AG08396 (cell line): ENCODE measurements around the gene C14orf119.

Experiments
- DNase-seq: peaks from one replicate; pipeline ENCODE4 v3.0.0; 2012; ENCODE audit warnings: low spot score, mixed read lengths

C14orf119 gene

DNA sequence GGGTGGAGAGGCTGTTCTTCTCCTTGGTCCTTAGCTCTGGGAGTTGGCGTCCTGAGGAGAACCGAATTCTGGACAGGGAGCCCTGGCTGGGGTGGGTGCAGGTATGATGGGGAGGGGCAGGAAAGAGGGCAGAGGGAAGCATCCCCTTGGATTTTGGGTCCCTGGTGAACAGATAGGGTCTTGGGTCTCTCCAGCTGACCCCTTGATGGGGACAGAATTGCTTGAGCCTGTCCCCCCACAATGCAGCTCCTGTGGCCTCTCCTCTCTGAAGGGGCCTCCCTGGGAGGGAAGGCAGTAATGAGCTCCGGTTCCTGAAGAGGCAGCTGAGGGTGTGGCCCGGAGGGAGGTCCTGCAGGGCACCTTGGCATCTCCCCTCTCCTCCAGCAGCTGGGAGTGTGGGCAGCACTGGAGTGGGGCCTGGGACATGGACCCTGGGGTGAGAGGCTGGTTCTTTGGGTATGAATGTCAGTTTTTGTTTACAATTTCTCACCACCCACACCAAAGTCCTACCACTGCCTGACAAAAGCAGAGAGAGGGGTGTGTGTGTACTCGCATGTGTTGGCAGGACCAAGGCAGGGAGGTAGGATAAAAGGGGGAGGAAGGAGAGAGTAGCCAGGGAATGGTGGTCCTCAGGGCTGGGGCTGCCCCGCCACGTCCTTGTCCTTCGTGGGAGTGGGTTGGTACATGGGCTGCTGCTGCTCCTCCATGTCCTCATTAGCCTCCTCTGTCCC lies 31.4 kb downstream of the C14orf119 start:
- DNase-seq: no peak

DNA sequence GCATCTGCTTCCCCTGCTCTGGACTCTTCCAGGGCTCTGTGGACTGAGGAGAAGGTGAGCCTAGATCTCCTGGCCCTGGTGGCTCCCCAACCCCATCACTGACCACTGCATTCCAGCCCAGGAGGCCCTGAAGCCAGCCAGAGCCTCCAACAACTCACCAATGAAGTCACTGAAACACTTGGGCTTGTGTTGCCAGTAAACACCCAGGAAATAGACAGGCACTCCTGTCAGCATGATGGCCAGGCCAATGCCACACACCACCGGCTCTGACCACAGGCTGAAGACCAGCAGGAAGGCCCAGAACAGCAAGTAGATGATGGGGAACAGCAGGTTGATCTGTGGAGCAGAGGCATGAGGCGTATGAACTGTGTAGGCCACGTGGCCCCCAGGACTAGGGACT lies 32.6 kb downstream of the C14orf119 start:
- DNase-seq: no peak

DNA sequence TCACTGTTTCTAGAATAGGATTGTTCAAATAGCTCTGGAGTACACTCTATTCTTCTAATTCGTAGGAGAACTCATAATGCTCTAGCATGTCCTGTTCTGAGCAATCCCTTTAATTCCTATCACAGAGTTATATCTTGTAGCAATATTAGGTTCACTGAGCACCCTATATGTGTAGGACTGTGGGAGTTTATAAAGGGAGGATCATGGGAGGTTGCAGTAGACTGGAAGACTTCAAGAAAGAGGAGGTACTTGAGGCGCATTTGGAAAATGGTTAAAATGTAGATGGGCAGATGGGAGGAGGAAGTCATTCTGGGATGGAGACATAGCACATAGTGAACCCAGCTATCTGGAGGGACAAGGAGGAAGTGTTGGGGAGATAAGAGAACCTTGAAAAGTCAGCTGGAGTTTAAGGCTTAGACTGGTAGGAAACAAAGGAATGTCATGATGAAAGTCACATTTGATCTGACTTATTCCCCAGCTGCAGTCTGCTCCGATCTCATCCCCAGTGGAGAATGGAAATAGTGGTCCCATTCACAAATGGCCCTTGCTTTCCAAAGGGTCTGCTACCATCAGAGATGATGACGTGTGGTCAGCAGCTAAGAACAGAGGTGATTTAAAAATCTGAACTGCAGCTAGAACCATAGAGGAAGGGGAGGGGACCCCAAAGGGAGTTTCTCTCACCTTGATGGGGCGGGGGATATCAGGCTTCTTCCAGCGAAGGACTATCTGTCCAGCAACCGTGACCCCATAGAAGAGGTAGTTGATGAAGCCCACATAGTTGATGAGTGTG lies 33.9 kb downstream of the C14orf119 start:
- DNase-seq: no peak

DNA sequence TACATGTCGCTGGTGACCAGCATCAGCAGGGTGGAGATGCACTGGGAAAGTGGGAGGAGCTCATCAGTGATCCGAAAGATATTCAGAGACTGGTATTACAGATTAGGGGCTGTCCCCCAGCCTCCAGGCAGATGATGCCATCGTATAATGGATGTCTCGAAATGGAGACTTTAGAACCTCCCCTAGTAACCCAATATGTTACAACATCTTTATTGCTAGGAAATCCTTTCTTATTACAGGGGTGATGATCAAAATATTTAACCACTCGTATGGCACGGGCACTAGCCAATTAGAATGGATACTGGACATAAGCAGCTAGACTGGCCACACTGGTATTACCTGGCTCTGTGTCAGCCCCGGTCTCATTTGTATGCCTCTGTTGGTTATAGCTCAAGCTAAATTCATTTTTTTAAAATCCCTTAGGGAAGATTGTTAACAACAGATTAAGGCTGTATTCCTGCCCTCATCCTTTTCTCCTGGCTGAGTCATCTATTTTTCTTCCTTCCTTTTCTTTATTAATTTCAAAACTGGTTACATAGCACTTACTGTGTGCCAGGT lies 34.5 kb downstream of the C14orf119 start:
- no peak for DNase-seq

DNA sequence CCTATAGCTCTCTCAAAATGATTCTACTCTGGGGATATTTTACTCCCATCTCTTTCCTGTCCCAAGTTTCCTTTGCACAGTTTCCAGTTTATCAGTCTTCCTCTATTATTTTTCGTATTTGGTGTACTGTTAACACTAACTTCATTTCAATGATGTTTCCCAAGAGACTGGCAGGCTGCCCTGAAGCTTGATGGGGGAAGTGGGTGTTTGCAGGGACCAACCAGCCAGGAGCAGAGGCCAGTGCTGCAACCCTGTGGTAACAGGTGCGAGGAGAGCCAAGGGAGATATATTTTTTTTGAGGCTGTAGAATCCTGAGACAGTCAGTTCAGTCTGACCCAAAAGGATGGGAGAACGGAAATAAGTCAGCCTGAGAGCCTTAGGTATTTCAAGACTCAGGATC lies 35.6 kb downstream of the C14orf119 start:
- DNase-seq: no peak

DNA sequence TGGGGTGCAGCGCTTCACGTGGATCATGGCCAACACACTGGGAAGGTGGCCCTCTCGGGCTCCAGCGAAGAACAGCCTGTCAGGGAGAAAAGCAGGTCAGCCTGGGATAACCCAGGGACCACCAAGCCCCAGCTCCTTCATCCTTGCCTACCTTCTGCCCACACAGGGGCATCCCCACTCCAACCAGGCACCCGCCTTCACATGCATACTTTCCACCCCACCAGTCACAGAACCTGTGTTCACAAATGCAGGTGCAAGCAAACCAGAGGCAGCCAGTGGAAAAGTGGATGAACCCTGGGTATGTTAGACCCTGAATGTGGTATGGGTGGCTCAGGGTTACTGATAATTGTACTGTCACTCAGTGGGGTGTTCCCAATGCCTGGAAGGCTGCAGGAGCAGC lies 36.2 kb downstream of the C14orf119 start:
- DNase-seq: no peak

DNA sequence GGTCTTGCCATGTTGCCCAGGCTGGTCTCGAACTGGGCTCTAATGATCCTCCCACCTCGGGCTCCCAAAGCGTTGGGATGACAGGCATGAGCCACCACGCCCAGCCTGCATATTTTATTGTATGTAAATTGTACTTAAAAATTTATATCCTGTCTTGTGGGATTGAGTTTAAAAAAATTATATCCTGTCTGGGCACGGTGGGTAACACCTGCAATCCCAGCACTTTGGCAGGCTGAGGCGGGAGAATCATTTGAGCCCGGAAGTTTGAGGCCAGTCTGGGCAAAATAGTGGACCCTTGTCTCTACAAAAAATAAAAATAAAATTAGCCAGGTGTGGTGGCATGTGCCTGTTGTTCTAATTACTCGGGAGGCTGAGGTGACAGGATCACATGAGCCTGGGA lies 37.7 kb downstream of the C14orf119 start:
- DNase-seq: no peak

DNA sequence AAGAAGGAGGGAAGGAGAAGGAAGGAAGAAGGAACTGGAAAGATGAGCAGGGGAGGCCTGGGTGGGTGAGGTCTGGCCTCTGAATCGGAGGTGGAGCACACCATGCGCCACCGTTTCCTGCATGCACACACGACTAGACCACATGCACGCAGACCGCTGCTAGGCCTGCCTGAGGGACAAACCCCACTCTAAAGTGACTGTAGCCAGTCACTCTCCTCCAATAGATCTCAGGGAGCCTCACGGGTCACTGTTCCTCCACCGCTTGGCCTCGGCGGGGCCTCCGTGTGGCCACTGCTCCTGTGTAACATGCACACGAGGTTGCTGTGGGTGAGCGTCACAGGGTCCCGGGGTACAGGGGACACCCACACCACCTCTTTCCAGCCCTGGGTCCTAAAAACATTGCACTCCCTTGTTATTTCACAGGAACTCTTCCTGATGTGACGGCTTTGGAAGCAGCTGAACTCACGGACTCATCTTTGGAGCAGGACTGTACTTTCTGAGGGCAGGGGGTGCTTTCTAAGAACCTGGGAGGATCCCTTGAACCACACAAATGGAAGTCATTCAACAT lies 41.3 kb downstream of the C14orf119 start:
- DNase-seq: no peak

DNA sequence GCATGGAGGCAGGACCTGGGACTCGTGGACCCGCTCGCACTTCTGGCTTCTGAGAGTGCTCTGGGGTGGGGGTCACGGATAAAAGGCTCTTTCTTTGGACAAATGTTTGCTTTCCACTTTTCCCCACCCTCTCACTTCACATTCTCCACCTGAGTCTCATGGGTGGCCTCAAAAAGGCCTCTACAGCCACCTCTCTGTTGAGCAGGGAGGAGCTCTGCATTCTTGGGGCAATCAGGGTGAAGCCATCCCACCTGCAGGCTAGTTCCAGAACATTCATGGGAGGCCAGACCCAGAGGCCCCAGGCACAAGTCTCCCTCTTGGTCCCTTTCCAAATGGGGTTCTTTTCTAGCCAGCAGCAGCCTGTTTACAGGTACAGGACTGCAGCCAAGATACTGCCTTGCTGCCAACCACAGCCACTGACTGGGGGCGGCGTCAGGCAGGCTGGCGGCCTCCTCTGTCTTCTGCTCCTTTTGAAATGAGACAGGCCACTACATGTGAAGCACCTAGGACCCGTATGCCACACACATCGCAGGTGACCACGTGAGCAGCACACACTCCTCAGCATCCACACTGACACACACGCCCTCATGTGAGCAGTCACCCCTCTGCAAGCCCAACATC lies 42.0 kb downstream of the C14orf119 start:
- DNase-seq: no peak

DNA sequence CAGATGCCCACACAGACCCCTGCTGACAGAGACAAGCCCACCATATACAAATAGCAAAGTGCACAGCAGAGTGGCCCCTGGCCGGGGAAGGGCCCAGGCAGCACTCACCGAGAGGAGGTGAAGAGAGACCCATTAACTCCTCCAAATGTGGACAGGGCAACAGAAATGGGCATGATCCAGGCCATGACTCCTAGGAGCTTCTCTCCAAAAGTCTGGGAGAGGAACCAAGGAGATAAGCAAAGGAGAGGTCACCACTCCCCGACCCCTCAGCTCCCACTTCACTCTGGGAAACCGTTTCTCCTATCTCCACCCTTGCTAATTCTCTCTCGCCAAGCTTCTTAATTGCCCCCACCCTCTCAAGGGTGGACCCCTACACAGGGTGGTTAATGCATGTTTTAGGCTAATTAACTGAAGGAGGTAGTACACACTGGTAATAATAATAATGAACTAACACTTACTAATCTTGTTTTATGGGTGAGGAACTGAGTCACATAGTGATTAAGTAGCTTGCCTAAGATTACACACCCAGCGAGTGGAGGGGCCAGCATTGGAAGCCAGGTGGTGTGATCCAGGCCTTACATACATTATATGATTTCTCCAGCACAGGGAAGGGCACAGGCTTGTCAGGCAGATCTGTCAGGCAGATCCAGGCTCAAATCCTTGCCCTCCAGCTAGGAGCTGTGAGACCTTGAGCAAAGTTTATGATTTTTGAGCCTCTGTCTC lies 42.7 kb downstream of the C14orf119 start:
- no peak for DNase-seq

DNA sequence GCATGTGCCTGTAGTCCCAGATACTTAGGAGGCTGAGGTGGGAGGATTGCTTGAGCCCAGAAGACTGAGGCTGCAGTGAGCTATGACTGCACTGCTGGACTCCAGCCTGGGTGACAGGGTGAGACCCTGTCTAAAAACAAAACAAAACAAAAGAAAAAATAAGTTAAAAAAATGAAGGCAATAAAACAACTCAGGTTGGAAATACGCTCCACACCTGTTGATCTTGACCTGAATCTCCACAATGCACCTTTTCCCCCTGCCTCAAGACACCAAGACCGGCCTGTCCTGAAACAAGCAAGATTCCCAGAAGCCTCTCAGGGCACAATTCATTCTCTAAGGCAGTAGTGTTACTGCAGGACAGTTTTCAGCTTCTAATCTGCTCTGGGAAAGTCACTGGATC lies 44.6 kb downstream of the C14orf119 start:
- no peak for DNase-seq

DNA sequence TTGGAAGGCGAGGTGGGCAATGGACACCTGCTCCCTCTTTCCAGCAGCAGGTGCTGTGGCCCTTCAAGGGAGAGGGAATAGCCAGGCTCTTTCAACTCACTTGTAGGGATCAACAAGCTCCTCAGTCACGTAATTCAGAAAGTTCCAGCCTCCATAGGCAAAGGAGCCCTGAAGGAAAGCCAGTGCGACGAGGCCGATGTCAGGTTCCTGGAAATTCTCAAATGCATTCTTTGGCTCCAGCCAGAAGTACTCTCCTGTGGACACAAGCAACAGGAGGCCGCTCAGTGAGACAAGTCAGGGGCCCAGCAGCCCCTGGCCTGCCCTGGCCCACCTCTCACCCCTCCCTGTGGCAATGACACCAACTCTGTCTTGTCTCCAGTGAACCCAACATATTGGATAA lies 45.1 kb downstream of the C14orf119 start:
- DNase-seq: no peak

DNA sequence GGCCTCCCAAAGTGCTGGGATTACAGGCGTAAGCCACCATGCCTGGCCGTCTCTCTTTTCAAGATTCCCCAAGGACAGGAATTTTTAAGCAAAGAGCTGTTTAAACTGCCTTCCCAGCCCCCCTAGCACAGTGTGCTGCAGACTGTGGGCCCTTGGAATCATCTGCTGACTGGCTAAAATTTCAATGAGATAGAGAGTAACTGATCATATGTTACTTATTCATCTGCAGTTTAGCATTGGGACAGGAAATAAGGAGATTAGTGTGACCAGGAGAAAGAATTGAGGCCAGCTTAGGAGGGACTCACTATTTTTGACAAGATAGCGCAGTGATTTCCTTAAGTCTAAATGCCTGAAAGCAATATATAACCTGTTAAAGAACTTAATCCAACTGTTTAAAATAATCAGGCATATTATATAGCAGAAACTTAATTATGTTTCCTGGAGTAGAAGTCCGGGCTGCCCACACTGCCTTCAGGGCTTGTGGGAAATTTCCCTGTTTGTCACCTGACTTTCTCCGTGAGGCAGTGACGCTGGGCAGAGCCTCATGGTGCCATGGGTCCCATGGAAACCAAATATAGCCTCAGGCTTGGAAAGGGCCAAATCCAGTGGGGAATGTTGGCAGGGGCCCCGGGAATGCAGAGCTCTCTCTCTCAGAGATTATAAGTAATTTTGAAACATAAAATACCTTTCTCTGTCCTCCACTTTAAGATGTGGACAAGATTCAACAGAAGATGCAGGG lies 46.6 kb downstream of the C14orf119 start:
- peak; percentile 65 for DNase-seq

DNA sequence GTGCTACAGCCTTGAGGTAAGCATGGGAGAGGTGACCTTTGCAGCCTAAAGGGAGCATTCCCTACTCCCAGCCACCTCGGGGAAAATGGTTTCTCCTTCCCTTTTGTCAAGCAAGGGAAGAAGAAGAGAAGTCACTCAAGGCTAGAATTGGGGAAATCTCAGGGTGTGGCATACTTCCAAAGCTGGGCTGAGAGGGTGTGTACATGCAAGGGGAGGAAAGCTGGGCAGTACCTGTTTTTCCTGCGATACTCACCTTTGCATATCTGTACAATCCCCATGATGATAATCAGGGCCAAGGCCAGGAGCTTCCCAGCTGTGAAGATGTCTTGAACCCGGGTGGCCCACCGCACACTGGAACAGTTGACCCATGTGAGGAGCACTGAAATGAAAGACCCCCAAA lies 47.5 kb downstream of the C14orf119 start:
- DNase-seq: no peak

DNA sequence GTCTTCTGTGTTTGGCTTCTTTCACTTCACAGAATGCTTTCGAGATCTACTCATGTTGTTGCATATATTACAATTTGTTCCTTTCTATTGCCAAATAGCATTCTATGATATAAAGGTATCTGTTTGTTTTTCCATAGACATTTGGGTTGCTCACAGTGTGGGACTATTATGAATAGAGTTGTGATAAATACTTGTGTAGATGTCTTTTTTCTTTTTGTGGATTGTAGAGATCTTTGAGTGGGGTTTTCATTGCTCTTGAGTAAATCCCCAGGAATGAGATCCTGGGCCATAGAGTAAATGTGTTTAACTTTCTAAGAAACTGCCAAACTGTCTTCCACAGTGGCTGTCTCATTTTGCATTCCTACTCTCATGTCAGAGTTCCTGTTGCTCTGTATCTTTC lies 48.6 kb downstream of the C14orf119 start:
- DNase-seq: no peak

DNA sequence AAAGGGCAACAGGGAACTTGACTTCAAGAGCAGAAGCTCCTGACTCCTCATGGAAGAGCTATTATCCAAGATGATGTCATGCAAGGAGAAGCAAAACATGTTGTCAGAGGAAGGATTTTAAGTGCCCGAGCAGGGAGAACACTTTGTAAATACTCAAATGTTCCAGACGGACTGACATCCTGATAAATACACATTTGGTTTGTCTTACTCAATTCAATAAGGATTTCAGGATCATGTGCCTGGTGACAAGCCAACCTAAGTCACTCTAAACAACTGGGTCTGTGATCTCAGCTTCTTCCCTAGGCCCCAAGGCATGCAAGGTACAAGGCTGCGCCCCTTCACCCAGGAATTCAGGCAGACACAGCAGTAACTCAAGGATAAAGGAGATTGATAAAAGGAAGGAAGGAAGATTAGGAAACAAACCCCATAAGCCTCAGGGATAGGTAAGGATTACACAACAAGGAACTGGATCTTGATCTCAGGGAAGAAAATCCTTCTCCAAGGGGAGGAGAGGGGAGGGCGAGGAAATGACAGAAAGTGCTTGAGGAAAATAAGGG lies 50.6 kb downstream of the C14orf119 start:
- DNase-seq: no peak

DNA sequence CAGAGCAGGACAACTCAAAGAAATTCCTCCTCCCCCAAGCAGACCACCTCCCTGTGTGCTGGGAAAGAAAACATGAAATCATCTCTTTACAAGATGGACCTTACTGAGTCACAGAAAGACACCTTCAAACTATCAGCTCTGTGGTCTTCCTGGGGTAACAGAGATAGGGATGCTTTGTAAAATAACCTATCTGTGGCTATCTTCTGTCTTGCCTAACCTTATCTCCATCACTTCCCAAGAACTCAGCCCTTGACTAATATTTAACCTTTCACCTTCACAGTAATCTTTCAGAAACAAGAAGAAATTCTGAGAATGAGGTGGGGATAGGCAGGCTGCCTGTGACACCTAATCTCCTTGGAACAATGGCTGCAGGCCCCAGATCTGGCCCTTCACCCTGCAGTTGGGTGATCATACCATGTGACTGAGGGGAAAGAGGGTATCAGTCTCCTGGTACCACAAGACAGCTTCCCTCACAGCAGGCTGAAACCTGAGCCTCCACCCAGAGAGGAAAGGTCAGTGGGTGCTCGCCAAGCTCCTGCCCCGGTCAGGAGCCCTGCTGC lies 51.1 kb downstream of the C14orf119 start:
- DNase-seq: no peak

DNA sequence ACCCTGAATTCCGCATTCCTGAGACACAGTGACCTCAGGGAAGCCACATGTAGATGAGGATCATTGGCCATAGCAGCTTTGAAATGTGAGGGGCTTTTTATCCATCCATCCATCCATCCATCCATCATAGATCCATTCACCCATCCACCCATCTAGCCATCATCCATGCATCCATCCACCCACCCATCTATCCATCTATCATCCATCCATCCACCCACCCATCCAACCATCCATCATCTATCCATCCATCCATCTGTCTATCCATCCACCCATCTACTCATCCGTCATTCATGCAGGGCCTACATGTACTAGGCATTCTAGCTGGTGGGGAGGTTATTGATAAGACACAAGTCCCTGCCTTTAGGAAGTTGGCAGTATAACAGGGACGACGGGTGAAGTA lies 51.7 kb downstream of the C14orf119 start:
- DNase-seq: no peak

DNA sequence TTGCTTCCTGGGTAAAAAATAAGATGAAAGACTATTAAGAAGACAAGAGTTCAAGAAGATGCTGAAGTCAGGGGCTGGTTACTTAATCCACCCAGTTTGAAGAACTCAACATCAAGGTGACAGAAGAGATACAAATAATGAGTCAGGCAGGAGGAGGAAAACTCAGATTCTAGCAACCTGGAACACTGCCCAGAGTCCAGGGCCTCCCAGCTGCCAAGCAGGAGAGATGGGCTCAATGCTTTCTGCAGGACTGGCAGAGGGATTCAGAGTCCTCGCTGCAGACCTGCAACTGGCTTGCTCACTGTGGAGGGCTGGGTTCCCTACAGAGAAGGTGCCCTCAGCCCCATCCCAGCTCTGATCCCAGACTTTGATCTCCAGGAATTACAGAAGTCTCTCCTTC lies 52.4 kb downstream of the C14orf119 start:
- DNase-seq: no peak

DNA sequence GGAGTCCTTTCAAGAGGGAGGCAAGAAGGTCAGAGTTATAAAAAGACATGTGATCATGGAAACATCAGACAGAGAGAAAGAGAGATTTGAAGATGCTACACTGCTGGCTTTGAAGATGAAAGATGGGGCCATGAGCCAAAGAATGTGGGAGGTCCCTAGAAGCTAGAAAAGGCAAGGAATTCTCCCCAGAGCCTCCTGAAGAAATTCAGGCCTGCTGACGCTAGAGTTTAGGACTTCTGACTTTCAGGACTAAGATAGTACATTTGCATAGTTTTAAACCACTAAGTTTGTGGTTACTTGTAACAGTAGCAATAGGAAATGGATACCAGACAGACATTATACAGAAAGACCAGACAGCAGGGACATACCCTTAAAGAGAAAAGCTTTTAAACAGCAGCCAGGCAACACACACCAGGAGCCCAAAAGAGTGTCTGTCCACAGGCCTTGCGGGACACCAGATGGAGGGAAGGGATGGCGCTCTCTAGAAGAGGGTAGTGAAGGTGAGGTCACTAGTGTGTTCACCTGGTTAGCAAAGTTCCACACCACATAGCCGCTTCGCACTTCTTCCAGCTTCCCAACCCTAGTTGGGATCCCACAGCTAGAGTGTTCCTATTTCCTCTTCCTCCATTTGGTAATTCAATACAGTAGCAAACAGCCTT lies 53.4 kb downstream of the C14orf119 start:
- DNase-seq: no peak
